GM21529 (cell line): ENCODE measurements around the gene DPEP1.
"Not testable (repeated sequence)": the region's sequence is repeated elsewhere in the genome, so short reads cannot be mapped to it uniquely, and the experiment has no call there.

Experiments
- ATAC-seq: cut with Tn5 transposase; IDR thresholded peaks from one replicate; pipeline ENCODE4 v1.9.1; 2021; ENCODE audit not compliant: unreplicated experiment

The DPEP1 gene

DNA sequence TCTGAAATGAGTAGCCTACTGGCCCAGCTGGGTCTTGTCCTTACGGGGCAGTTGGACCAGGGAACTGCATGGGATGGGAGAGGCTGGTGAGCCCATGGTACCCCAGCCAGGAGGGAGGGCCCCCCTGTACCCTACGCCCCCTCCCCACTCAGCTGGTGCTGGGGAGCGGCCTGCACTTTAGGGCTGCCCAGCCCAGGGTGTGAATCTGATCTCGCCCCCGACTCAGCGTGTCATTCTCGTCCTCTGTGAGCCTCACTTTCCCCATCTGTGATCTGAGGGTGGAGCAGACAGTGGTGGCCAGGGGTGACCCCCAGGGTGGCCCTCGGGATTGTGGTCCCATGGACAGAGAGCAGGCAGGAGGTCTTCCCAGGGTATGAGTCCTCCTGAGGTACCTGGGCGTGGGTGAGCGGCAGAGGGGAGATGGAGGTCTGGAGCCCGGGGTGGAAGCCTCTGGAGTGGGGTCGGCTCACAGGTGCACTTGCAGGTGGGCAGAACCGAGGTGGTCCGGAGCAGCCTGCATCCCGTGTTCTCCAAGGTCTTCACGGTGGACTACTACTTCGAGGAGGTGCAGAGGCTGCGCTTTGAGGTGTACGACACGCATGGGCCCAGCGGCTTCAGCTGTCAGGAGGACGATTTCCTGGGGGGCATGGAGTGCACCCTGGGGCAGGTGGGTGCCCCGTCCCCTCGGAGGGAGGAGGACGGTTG is 36.2 kb upstream of the DPEP1 start:
- no peak for ATAC-seq

GRCh38 chr16:89579351-89579750 is 34.1 kb upstream of the DPEP1 start:
- ATAC-seq: no peak

GRCh38 chr16:89581045-89581695 is 32.3 kb upstream of the DPEP1 start:
- ATAC-seq: no peak

- ATAC-seq: no peak
These were observed 31.4 kb upstream of the DPEP1 start for GRCh38 chr16:89581861-89582563.

GRCh38 chr16:89582614-89583196 is 30.7 kb upstream of the DPEP1 start:
- ATAC-seq: no peak

DNA sequence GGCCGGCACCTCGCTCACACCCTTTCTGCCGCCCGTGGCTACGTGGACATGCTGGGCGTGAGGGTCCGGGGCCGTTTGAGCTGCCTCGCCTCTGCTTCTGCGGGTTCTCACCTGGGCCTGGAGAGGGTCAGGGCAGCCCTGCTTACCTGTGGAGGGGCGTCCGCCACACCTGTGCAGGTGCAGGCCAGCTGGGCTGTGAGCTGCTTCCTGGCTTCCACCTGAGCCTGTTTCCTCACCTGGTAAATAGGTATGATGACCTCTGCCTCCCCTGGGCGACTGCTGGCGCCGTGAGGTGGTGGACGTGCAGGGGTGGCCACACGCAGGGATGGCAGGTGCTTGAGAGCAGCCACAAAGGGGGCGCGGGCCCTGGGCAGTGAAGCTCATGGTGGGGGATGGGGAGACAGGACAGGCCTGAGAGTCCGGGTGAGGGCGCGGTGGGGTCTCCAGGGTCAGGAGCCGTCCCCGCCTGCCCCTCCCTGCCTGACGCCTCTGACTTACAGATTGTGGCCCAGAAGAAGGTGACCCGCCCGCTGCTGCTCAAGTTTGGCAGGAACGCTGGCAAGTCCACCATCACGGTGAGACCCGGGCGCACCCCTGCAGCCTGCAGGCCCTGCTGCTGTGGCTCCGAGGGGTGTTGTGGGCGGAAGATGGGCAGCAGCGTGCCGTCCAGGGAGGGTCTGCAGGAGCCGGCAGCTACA is 30.1 kb upstream of the DPEP1 start:
- no peak for ATAC-seq

- no peak for ATAC-seq
These were observed 29.4 kb upstream of the DPEP1 start for GRCh38 chr16:89583895-89584644.

- ATAC-seq: no peak
These were observed 28.5 kb upstream of the DPEP1 start for GRCh38 chr16:89584768-89585549.

DNA sequence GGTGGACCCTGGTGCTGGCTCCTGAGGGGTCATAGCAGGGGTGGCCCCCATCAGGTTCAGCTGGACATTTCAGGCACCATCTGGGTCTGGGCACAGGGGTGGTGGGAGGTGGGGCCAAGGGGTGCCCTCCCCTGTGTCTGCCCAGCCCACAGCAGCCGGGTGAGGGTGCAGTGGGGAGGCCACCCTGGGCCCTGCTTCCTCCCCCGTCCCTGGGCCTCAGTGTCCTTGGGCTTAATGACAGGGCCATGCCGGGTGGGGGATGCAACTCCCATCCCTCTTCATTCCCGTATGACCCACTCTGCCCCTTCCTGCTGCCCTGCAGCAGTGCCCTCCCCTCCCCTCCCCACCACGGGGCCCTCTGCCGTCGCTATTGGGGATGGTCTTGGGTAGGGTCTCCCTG is 27.2 kb upstream of the DPEP1 start:
- ATAC-seq: no peak

DNA sequence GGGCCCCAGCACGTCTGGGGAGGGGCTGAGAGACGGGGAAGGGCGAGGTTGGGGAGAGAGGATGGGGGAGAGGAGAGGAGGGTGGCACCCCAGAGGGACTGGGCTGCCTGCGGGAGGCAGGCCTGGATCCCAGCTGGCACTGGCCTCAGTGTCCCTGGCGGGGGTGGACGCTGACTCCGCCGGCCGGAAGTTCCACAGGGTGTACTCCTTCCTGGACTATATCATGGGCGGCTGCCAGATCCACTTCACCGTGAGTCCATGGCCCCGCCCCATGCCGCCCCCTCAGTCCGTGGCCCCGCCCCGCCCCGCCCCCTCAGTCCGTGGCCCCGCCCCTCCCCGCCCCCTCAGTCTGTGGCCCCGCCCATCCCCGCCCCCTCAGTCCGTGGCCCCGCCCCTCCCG is 26.6 kb upstream of the DPEP1 start:
- no peak for ATAC-seq

GRCh38 chr16:89587676-89588075 is 25.8 kb upstream of the DPEP1 start:
- not testable (repeated sequence) for ATAC-seq

- no peak for ATAC-seq
These were observed 24.9 kb upstream of the DPEP1 start for GRCh38 chr16:89588413-89589109.

GRCh38 chr16:89589241-89589926 is 24.1 kb upstream of the DPEP1 start:
- no peak for ATAC-seq

- no peak for ATAC-seq
These were observed 19.6 kb upstream of the DPEP1 start for GRCh38 chr16:89593841-89594240.

DNA sequence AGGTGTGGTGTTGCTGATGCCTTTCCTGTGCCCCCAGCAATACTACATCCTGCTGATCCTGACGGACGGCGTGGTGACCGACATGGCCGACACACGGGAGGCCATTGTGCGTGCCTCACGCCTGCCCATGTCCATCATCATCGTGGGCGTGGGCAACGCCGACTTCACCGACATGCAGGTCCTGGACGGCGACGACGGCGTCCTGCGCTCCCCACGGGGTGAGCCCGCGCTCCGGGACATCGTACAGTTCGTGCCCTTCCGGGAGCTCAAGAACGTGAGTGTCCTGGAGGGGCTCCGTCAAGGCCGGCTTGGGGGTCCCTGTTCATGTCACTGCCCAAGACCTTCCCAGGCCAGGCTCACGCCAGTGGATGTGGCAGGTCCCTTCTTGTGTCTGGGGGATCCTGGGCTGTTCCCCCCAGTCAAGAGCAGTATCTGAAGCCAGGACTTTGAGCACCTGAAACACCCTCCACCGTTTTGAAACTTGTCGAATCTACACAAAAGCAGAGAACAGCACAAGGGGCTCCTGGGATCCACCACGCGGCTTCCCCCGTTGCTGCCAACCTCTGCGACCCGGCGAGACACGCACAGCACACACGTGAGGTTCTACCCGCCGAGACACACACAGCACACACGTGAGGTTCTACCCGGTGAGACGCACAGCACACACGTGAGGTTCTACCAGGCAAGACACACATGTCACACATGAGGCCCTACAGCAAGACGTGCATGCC is 17.9 kb upstream of the DPEP1 start:
- ATAC-seq: no peak

- ATAC-seq: no peak
These were observed 17.3 kb upstream of the DPEP1 start for GRCh38 chr16:89596061-89596689.

DNA sequence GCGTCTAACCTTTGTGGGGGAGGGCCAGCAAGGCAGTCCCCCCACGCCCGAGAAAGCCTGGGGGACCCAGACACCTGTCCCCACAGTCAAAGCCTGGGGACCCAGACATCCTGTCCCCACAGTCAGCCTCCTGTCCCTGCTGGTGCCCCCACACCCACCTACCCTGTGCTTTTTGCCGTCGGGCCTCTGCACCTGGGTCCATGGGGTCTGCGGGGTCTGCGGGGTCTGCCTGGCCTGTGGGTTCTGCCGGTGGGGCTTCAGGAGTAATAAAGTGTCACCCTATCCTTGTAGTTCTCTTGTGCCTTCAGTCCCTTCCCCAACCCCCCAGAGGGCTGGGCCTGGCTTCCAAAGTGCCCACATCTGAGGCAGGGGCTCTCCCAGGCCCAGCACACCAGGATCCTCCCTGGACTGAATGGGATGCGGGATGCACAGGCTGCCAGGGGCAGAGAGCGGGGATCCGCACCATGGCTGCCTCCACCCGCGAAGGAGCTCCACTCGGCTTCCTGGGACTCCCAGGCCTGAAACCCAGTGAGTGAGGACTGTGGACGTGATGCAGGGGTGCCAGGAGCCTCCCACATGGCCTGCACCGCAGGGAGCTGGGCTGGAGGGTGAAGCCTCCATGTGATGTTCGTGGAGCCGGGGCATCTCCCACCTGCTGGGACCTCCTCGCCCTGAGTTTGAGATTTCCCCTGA is 16.3 kb upstream of the DPEP1 start:
- ATAC-seq: no peak
